Effector CD8-positive, alpha-beta T cell (primary cell): ENCODE measurements around the gene MITF.
"Not testable (repeated sequence)": the region's sequence is repeated elsewhere in the genome, so short reads cannot be mapped to it uniquely, and the experiment has no call there.

Experiments used
- DNase-seq: peaks from one replicate; lab custom pipeline; 2025; lab: John Stamatoyannopoulos, UW

Gene MITF

GRCh38 chr3:69872783-69873378, 133.6 kb downstream of the MITF start:
- DNase-seq, result no peak

- DNase-seq, result no peak
These were observed 136.8 kb downstream of the MITF start for GRCh38 chr3:69876073-69876472.

- DNase-seq, result no peak
These were observed 139.0 kb downstream of the MITF start for GRCh38 chr3:69878254-69878653.

GRCh38 chr3:69879051-69879450, 139.8 kb downstream of the MITF start:
- no peak for DNase-seq

- DNase-seq, result no peak
These were observed 140.9 kb downstream of the MITF start for GRCh38 chr3:69880069-69880640.

- DNase-seq, result no peak
These were observed 141.8 kb downstream of the MITF start for GRCh38 chr3:69881051-69881450.

GRCh38 chr3:69881756-69882428, 142.6 kb downstream of the MITF start:
- no peak for DNase-seq

GRCh38 chr3:69882560-69882959, 143.3 kb downstream of the MITF start:
- DNase-seq, result no peak

GRCh38 chr3:69888040-69888942, 149.0 kb downstream of the MITF start:
- no peak for DNase-seq

GRCh38 chr3:69888943-69889315, 149.7 kb downstream of the MITF start:
- no peak for DNase-seq

- DNase-seq, result no peak
These were observed 150.8 kb downstream of the MITF start for GRCh38 chr3:69890084-69890483.

- DNase-seq, result no peak
These were observed 151.4 kb downstream of the MITF start for GRCh38 chr3:69890691-69891090.

- DNase-seq, result no peak
These were observed 153.4 kb downstream of the MITF start for GRCh38 chr3:69892706-69893105.

- DNase-seq, result no peak
These were observed 154.0 kb downstream of the MITF start for GRCh38 chr3:69893274-69893673.

GRCh38 chr3:69896095-69896494, 156.8 kb downstream of the MITF start:
- no peak for DNase-seq

- DNase-seq, result no peak
These were observed 161.1 kb downstream of the MITF start for GRCh38 chr3:69900331-69900730.

- DNase-seq, result no peak
These were observed 162.5 kb downstream of the MITF start for GRCh38 chr3:69901802-69902201.

- no peak for DNase-seq
These were observed 163.1 kb downstream of the MITF start for GRCh38 chr3:69902386-69902785.

GRCh38 chr3:69906351-69906966, 167.2 kb downstream of the MITF start:
- no peak for DNase-seq

GRCh38 chr3:69907554-69907953, 168.3 kb downstream of the MITF start:
- no peak for DNase-seq

GRCh38 chr3:69909859-69910258, 170.6 kb downstream of the MITF start:
- not testable (repeated sequence) for DNase-seq

- no peak for DNase-seq
These were observed 174.2 kb downstream of the MITF start for GRCh38 chr3:69913422-69913821.
